HL-60 (cell line): Measurements from ENCODE around the gene GTF3C5.

Experiments used
- DNase-seq, 2 experiments: peaks; one replicate each; pipeline ENCODE4 v3.0.0-alpha.2; 2010 to 2020; ENCODE audit warnings: low read depth in 1 of 2, low spot score in 1 of 2
- H3K27ac ChIP-seq: fragments of 250-450 bp; sonication (Bioruptor Pico); replicated peaks from 2 replicates; pipeline ENCODE4 v1.5.1; 2020; ENCODE audit warnings: mild to moderate bottlenecking, moderate library complexity
- H3K27me3 ChIP-seq: fragments of 250-450 bp; sonication (Bioruptor Pico); 2 replicates; pipeline ENCODE4 v1.5.1; 2021; ENCODE audit warnings: mild to moderate bottlenecking, moderate library complexity; ENCODE audit not compliant: insufficient read depth, poor library complexity, severe bottlenecking
- H3K4me3 ChIP-seq: replicated peaks from 2 replicates; pipeline ENCODE4 v1.5.1; 2011; ENCODE audit warnings: mild to moderate bottlenecking, control low read depth, low read length; ENCODE audit not compliant: insufficient read depth
- CTCF ChIP-seq: IDR thresholded peaks from one replicate; pipeline ENCODE4 v1.5.1; 2011; ENCODE audit warnings: low read length, control low read depth, inconsistent platforms; ENCODE audit not compliant: insufficient read depth
- GABPA ChIP-seq: IDR thresholded peaks from 2 replicates; pipeline ENCODE4 v1.6.1; 2012; ENCODE audit warnings: low read depth
- POLR2AphosphoS5 ChIP-seq: IDR thresholded peaks from 2 replicates; pipeline ENCODE4 v1.6.1; 2012; ENCODE audit warnings: low read depth
- REST ChIP-seq: IDR thresholded peaks from 2 replicates; pipeline ENCODE4 v1.6.1; 2012; ENCODE audit warnings: low read depth; ENCODE audit not compliant: insufficient replicate concordance
- SPI1 ChIP-seq: IDR thresholded peaks from 2 replicates; pipeline ENCODE4 v1.6.1; 2012; ENCODE audit warnings: low read depth, mild to moderate bottlenecking, borderline replicate concordance

GTF3C5 gene

GRCh38 chr9:133063500-133064231, 32.9 kb downstream of the GTF3C5 start:
- TF ChIP-seq POLR2AphosphoS5 (peak; percentile 36), CTCF (no peak)
- H3K27ac ChIP-seq, result no peak overlapping the region
- H3K4me3 ChIP-seq, result no peak overlapping the region
- no peak for DNase-seq
- no peaks in the 10 kb centered on the region for H3K27me3 ChIP-seq

- TF ChIP-seq SPI1, result no peak
- Histone ChIP-seq H3K27ac (no peak overlapping the region), H3K27me3 (no peaks in the 10 kb centered on the region), H3K4me3 (no peak overlapping the region)
- no peak for DNase-seq
Measured at GRCh38 chr9:133064241-133065069, 33.7 kb downstream of the GTF3C5 start.

GRCh38 chr9:133065070-133065388, 34.2 kb downstream of the GTF3C5 start:
- no peak for DNase-seq
- H3K27ac ChIP-seq, result no peak overlapping the region
- H3K4me3 ChIP-seq, result no peak overlapping the region
- H3K27me3 ChIP-seq, result no peaks in the 10 kb centered on the region
- TF ChIP-seq REST, result no peak
- TF ChIP-seq POLR2AphosphoS5, result no peak
- TF ChIP-seq GABPA, result no peak
- no peak for TF ChIP-seq SPI1
- no peak for TF ChIP-seq CTCF

- Histone ChIP-seq H3K27ac (no peak overlapping the region), H3K27me3 (no peaks in the 10 kb centered on the region), H3K4me3 (no peak overlapping the region)
- TF ChIP-seq POLR2AphosphoS5 (peak; percentile 28; the same call in 1 of the 2 replicates), CTCF (no peak)
- DNase-seq, result no peak
Measured at GRCh38 chr9:133066181-133066983, 35.6 kb downstream of the GTF3C5 start.
